Esophagus squamous epithelium (tissue), 5 donors: Measurements from ENCODE around the gene GPR4. TPM values are rescaled to one million over a fixed set of nuclear protein-coding genes. Genes with fewer than 3 reads are reported as not detected.

Source experiments
- DNase-seq: peaks from one replicate; lab custom pipeline; 2025; lab: John Stamatoyannopoulos, UW
- H3K27ac ChIP-seq, 4 donors: fragments of 200-600 bp; sonication (generic); one replicate each; pipeline ENCODE4 v1.5.1; 2016 to 2019; ENCODE audit warnings: mild to moderate bottlenecking in 1 of 4
- H3K27me3 ChIP-seq, 4 donors: fragments of 200-600 bp; sonication (generic); 1 replicate in 3 of 4; 2 replicates in 1 of 4; pipeline versions ENCODE4 v1.5.1 to v1.6.0; 2017 to 2021; ENCODE audit warnings: antibody characterized with exemption in 1 of 4
- H3K36me3 ChIP-seq, 3 donors: fragments of 200-600 bp; sonication (generic); one replicate each; pipeline ENCODE4 v1.5.1; 2016 to 2019
- H3K4me1 ChIP-seq, 3 donors: fragments of 200-600 bp; sonication (generic); one replicate each; pipeline ENCODE4 v1.5.1; 2017 to 2019
- H3K4me3 ChIP-seq, 4 donors: fragments of 200-600 bp; sonication (generic); 1 replicate in 3 of 4; 2 replicates in 1 of 4; pipeline ENCODE4 v1.5.1; 2016 to 2019; ENCODE audit warnings: mild to moderate bottlenecking in 2 of 4, moderate library complexity in 1 of 4
- H3K9me3 ChIP-seq, 3 donors: fragments of 200-600 bp; sonication (generic); one replicate each; pipeline ENCODE4 v1.5.1; 2016 to 2019
- POLR2A ChIP-seq, 4 donors: fragments of 450-650 bp; IDR thresholded peaks; one replicate each; pipeline ENCODE4 v1.6.1; 2017; ENCODE audit warnings: antibody characterized with exemption in 4 of 4, mild to moderate bottlenecking in 4 of 4, moderate library complexity in 3 of 4
- WGBS, 2 donors: methylation state at CpG; one replicate each; pipeline ENCODE4 v1.1.5; 2018; 5-methylcytosine and 5-hydroxymethylcytosine counted together
- intact Hi-C: fragments of 100-400 bp; cut with DNase I; formaldehyde crosslinking; loops from one replicate; pipeline ENCODE4 v1.15.0; 2022
- total RNA-seq, 4 donors: library from RNA; depleted of rRNA; stranded (reverse); fragments of >200 nt; gene quantifications; one replicate each; pipeline ENCODE4 v1.1.0, GENCODE V29; 2016
- TF ChIP-seq, protein P1 (sequence below), 6 experiments: fragments of 450-650 bp in 4 of 6; fragments of 200-600 bp in 2 of 6; sonication (generic) in 2 of 6; IDR thresholded peaks; one replicate each; pipeline ENCODE4 v1.5.1; 2016 to 2019; ENCODE audit warnings: antibody characterized with exemption in 6 of 6, mild to moderate bottlenecking in 4 of 6, moderate library complexity in 4 of 6
- donor health status: DM: yes; HTN: yes; CAD: no.

GPR4 gene
- total RNA-seq, 4 donors from 2014 or later: 0.76 to 1.4 (median 1.2) TPM

DNA sequence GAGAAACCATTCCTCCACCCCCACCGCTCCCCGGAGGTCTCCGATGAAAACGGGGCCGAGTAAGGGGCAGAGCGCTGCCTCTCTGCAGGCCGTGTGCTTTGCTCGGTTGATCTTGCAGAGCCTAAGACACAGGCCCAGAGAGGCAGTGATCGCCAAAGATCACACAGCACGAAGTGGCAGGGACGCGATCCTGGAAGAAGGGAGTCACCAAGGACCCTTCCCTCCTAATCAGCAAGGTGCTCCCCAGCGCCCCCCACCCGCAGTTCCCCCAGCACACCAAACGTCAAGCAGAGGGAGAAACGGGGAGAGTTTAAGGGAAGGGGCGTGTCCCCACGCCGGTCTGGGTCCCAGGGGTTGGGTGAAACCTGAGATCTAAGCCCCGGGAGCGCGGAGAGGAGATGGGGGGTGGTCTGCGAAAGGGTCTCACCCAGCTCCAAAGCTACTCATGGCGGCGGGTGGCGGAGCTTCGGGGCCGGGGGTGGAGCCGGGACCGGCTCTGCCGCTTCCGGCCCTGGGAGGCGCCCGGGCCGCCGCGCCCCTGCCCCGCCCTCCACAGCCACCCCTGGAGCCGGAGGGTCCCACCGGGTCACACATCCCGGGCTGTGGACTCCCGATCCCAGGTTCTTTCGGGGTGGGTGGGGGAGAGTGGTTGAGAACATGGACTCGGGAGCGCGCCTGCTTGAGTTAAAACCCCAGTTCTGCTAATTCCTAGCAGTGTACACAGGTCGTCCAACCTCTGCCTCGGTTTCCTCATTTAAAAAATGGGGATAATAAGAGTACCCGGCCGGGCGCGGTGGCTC, 37.1 kb upstream of the GPR4 start, which contains the start of gene EML2:
Gene EML2, minus strand, starts transcription at position 468 of the 800 bp plus-strand sequence. Its CDS starts 21 bp downstream, at position 447.
- H3K36me3 ChIP-seq: no peaks in the 10 kb centered on the region
- TF ChIP-seq, protein P1, sequence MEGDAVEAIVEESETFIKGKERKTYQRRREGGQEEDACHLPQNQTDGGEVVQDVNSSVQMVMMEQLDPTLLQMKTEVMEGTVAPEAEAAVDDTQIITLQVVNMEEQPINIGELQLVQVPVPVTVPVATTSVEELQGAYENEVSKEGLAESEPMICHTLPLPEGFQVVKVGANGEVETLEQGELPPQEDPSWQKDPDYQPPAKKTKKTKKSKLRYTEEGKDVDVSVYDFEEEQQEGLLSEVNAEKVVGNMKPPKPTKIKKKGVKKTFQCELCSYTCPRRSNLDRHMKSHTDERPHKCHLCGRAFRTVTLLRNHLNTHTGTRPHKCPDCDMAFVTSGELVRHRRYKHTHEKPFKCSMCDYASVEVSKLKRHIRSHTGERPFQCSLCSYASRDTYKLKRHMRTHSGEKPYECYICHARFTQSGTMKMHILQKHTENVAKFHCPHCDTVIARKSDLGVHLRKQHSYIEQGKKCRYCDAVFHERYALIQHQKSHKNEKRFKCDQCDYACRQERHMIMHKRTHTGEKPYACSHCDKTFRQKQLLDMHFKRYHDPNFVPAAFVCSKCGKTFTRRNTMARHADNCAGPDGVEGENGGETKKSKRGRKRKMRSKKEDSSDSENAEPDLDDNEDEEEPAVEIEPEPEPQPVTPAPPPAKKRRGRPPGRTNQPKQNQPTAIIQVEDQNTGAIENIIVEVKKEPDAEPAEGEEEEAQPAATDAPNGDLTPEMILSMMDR (IDR thresholded peaks at IDR 0.05): peak in 2 of 6 experiments; percentile 2 to 7
- TF ChIP-seq POLR2A (IDR thresholded peaks at IDR 0.05): peak in 1 of 4 donors; percentile 64
- peaks cover 28 to 75% (median 42%) of the 10 kb centered on the region in 3 donors for H3K4me1 ChIP-seq
- no peaks in the 10 kb centered on the region for H3K9me3 ChIP-seq
- no peak for DNase-seq
- peak within 1 kb of the TSS; percentile 61 to 78 (median 74) for H3K4me3 ChIP-seq
- WGBS, 2 donors: 4 to 5% methylated on average over 8 to 23 of the region's 52 CpGs
- peaks cover 0 to 10% (median 0%) of the 10 kb centered on the region in 4 donors for H3K27me3 ChIP-seq
- intact Hi-C loops: no loop called here
- H3K27ac ChIP-seq: peak within 1 kb of the TSS; percentile 62 to 91 (median 88)

DNA sequence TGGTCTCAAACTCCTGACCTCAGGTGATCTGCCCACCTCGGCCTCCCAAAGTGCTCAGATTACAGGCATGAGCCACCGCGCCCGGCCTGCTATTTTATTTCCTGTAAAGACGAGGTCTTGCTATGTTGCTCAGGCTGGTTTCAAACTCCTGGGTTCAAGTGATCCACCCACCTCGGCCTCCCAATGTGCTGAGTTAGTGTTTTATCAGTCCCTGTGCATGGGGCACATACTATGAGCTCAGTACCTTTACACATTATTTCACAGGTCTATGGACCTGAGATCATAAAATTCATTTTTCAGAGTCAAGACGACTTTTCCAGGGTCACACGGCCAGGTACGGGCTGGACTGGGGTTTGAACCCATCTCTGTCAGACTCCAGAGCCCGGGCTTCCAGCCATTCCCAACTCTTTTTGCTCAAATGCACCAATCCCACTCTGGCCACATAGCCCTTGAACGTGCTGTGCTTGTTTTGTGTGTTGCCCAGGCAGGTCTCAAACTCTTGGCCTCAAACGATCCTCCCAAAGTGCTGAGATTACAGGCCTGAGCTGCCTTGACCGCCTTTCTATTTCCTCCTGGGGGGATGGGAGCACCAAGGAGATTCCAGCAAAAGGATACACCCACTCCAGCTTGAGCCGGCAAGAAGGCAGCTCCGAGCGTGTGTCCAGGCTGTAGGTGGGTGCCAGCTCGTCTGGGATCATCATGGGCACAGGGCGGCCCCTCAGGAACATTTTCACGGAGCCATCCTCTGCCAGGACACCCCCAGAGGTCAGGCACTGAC, 36.1 kb upstream of the GPR4 start:
- DNase-seq: no peak
- peak overlapping the region; percentile 62 to 91 (median 88) for H3K27ac ChIP-seq
- no peaks in the 10 kb centered on the region for H3K36me3 ChIP-seq
- H3K4me1 ChIP-seq: peaks cover 23 to 67% (median 35%) of the 10 kb centered on the region in 3 donors
- 54 to 59% methylated on average over 12 to 19 of the region's 19 CpGs for WGBS, 2 donors
- H3K27me3 ChIP-seq: no peaks in the 10 kb centered on the region
- H3K4me3 ChIP-seq: peak overlapping the region; percentile 61 to 78 (median 74)
- intact Hi-C loops: no loop called here
- no peaks in the 10 kb centered on the region for H3K9me3 ChIP-seq
- peak in 1 of 4 donors; percentile 39 for TF ChIP-seq POLR2A (IDR thresholded peaks at IDR 0.05)
- TF ChIP-seq, protein P1 (IDR thresholded peaks at IDR 0.05): no peak

DNA sequence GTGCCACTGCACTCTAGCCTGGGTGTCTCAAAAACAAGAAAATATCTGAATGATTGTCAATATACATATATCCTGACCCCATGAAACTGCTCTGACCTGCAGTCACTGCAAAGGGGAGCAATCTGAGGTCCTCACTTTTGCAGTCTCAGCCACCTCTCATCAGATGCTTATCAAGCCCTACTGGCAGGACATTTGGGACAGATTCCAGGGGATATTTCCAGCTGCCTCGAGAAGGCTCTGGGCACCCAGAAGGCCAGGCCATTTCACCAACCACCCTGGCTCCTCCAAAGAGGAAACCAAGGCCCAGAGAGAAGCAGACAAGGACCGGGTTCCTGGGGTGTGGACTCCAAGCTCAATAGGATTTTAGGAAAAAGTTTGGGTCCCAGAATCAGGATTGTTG, 34.9 kb upstream of the GPR4 start:
- no peaks in the 10 kb centered on the region for H3K9me3 ChIP-seq
- H3K27ac ChIP-seq: no peak overlapping the region
- no peak overlapping the region for H3K4me3 ChIP-seq
- DNase-seq: no peak
- TF ChIP-seq POLR2A (IDR thresholded peaks at IDR 0.05): no peak
- TF ChIP-seq, protein P1 (IDR thresholded peaks at IDR 0.05): no peak
- no peaks in the 10 kb centered on the region for H3K27me3 ChIP-seq
- intact Hi-C loops: no loop called here
- peaks cover 22 to 67% (median 25%) of the 10 kb centered on the region in 3 donors for H3K4me1 ChIP-seq
- H3K36me3 ChIP-seq: no peaks in the 10 kb centered on the region
- WGBS, 2 donors: 69 to 100% methylated on average over 1 to 2 of the region's 2 CpGs

DNA sequence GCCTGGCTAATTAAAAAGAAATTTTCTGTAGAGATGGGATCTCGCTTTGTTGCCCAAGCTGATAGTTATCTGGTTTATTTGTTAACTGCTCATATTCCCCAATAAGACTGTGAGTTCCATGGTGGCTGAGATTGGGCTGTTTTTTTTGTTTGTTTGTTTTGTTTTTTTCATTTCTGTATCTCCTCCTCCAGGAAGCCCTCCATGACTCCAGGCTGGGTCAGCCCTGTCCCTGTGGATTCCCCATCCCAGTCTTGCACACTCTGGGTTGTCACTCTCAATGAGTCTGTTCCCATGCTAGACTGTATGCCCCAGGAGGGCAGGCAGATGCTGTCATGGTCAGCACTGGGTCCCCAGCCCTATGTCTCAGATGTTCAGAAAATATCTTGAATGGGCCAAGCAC, 34.3 kb upstream of the GPR4 start:
- 80 to 92% methylated on average over 1 of the region's 1 CpG for WGBS, 2 donors

More for the DNA sequence above, 34.3 kb upstream of the GPR4 start:
- H3K9me3 ChIP-seq: no peaks in the 10 kb centered on the region
- TF ChIP-seq, protein P1 (IDR thresholded peaks at IDR 0.05): no peak
- no peak for TF ChIP-seq POLR2A (IDR thresholded peaks at IDR 0.05)
- peaks cover 19 to 67% (median 19%) of the 10 kb centered on the region in 3 donors for H3K4me1 ChIP-seq
- no peak overlapping the region for H3K27ac ChIP-seq
- DNase-seq: no peak
- H3K4me3 ChIP-seq: no peak overlapping the region
- H3K36me3 ChIP-seq: no peaks in the 10 kb centered on the region
- intact Hi-C loops: no loop called here
- no peaks in the 10 kb centered on the region for H3K27me3 ChIP-seq
